Measurements from ENCODE around the gene ZNF516. TPM values are rescaled to one million over a fixed set of nuclear protein-coding genes. Genes with fewer than 3 reads are reported as not detected.

Gene ZNF516
- total and polyA plus RNA-seq, 2 of the 13 experiments (the other 11 are each of a cell fraction or from before 2014, with no cell fraction given) = 16.6 to 18.7 TPM

DNA sequence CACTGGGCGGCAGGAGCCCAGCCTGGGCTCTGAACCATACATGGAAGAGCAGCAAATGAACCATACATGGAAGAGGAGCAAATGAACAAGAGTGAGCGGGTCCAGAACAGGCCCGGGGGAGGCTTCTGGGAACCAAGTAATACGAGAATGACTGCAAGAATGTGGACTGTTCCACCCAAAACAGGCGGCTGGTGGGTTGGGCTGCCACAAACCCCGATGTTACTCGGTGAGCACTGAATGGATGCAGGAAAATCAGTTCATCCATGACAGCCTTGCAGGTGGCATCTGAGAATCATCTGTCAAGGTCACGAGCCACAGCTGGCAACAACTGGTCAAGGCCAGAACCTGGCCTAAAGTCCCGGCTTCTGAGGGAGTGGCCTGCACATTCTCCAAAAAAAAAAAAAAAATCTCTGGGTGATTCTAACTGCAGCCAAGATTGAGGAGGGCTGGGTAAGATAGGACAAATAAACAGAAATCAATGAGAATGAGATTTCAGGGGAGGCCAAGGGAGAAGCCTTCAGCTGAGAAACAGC lies 106.1 kb downstream of the ZNF516 start:
- no TSS peak for BruUV-seq (replicated peaks)
- POLR2A ChIA-PET = no interaction called here

More for the DNA sequence above, 106.1 kb downstream of the ZNF516 start:
- Histone ChIP-seq H4K20me1 (ENCODE audit: insufficient read depth, low read length) (peaks cover 54% of the 10 kb centered on the region), H3K4me1 (ENCODE audit: insufficient read depth, low read length) (no peaks in the 10 kb centered on the region), H3K4me3 (replicated peaks in 1 of 3; ENCODE audit: insufficient read depth in 1 of 3, low read depth in 2 of 3, low read length in 3 of 3) (no peak overlapping the region), H3K9ac (ENCODE audit: insufficient read depth, low read depth, low read length) (no peak overlapping the region), H3K9me3 (ENCODE audit: low read length) (no peaks in the 10 kb centered on the region), H3K27ac (ENCODE audit: extremely low read length, insufficient read depth, low read length) (no peak overlapping the region), H3K36me3 (replicated peaks in 1 of 2; ENCODE audit: control insufficient read depth in 1 of 2, insufficient read depth in 2 of 2, low read length in 2 of 2) (peaks cover 5 to 16% of the 10 kb centered on the region in 2 experiments; a peak in 1 of 5 replicates), H2AFZ (ENCODE audit: low read length) (no peak overlapping the region), H3K79me2 (ENCODE audit: insufficient read depth, low read length) (peaks cover 52% of the 10 kb centered on the region), H3K27me3 (ENCODE audit: control insufficient read depth in 1 of 2, insufficient read depth in 2 of 2, low read length in 2 of 2) (no peaks in the 10 kb centered on the region), H3K4me2 (ENCODE audit: low read depth, low read length) (no peak overlapping the region)
- 96% methylated on average over 9 of the region's 9 CpGs for WGBS (ENCODE audit: low lambda C conversion rate)
- ATAC-seq = no peak
- in situ Hi-C loops (cut with HindIII; ENCODE audit: extremely low pct_ligation_motif_present, low pct_unique_long_range_greater_than_20kb) = no loop called here
- FAIRE-seq = no peak
- DNase-seq (ENCODE audit: low spot score) = no peak
- CTCF ChIA-PET (ENCODE audit: low intra/inter-chr PET ratio, low total read pairs) = no interaction called here
- TF ChIP-seq, protein P1, sequence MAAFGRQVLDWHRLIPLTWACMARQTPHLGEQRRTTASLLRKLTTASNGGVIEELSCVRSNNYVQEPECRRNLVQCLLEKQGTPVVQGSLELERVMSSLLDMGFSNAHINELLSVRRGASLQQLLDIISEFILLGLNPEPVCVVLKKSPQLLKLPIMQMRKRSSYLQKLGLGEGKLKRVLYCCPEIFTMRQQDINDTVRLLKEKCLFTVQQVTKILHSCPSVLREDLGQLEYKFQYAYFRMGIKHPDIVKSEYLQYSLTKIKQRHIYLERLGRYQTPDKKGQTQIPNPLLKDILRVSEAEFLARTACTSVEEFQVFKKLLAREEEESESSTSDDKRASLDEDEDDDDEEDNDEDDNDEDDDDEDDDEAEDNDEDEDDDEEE (CRISPR knock-in tag; IDR thresholded peaks at IDR 0.05) = no peak
- TF ChIP-seq ZNF598 (CRISPR knock-in tag; IDR thresholded peaks at IDR 0.05; ENCODE audit: borderline replicate concordance) (no peak), ZBTB20 (CRISPR knock-in tag; IDR thresholded peaks at IDR 0.05; ENCODE audit: borderline replicate concordance, low read depth) (no peak), ZSCAN30 (CRISPR knock-in tag; IDR thresholded peaks at IDR 0.05) (no peak)
- TF ChIP-seq, protein P2, sequence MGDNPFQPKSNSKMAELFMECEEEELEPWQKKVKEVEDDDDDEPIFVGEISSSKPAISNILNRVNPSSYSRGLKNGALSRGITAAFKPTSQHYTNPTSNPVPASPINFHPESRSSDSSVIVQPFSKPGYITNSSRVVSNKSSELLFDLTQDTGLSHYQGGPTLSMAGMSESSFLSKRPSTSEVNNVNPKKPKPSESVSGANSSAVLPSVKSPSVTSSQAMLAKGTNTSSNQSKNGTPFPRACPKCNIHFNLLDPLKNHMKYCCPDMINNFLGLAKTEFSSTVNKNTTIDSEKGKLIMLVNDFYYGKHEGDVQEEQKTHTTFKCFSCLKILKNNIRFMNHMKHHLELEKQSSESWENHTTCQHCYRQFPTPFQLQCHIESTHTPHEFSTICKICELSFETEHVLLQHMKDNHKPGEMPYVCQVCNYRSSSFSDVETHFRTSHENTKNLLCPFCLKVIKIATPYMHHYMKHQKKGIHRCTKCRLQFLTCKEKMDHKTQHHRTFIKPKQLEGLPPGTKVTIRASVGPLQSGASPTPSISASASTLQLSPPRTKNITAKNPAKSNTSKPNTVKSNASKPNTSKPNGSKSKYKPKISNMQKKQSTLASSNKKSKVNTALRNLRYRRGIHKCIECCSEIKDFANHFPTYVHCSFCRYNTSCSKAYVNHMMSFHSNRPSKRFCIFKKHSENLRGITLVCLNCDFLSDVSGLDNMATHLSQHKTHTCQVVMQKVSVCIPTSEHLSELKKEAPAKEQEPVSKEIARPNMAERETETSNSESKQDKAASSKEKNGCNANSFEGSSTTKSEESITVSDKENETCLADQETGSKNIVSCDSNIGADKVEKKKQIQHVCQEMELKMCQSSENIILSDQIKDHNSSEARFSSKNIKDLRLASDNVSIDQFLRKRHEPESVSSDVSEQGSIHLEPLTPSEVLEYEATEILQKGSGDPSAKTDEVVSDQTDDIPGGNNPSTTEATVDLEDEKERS (CRISPR knock-in tag; IDR thresholded peaks at IDR 0.05) = no peak
- TF ChIP-seq, protein P3, sequence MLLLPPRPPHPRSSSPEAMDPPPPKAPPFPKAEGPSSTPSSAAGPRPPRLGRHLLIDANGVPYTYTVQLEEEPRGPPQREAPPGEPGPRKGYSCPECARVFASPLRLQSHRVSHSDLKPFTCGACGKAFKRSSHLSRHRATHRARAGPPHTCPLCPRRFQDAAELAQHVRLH (CRISPR knock-in tag; IDR thresholded peaks at IDR 0.05; ENCODE audit: borderline replicate concordance, low read depth) = no peak
- intact Hi-C loops (cut with micrococcal nuclease; ENCODE audit: unreplicated experiment) = no loop called here
